ENCODE measurements around the gene LRRC55. TPM values are rescaled to one million over a fixed set of nuclear protein-coding genes. Genes with fewer than 3 reads are reported as not detected.

LRRC55 gene
- total RNA-seq, 1 experiment from 2014 or later = not detected

DNA sequence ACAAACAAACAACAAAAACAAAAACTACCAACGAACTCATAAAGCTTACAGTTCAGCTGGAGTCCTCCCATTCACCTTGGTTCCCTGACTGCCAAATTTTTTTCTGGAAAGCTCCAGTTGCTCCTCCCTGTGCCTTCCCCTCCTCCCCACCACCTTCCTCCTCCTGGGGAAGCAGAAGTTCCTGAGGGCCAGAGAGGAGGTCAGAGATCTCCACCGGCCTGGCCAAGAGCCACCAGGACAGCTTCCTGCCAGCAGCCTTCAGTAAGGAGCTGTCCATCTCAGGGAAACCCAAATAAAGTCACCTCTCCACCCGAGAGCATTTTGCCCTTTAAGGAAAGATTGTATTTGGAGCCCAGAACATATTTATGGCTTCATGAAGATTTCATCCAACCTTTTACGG is 35.3 kb downstream of the LRRC55 start:
- ATAC-seq = no peak
- no peak overlapping the region for H3K27ac ChIP-seq (ENCODE audit: low read length)
- no peaks in the 10 kb centered on the region for H3K4me1 ChIP-seq (ENCODE audit: control insufficient read depth, insufficient read depth, low read length)
- CTCF ChIA-PET = interaction anchor here (0.6 kb wide), 1 partner anchor 243 kb away, joined by 3 read pairs; no protein-coding TSS in a partner anchor
- no peak for DNase-seq (ENCODE audit: low read depth, low spot score)
- no peaks in the 10 kb centered on the region for H3K9me3 ChIP-seq (ENCODE audit: control insufficient read depth, insufficient read depth, low read depth, low read length)
- no peak overlapping the region for H3K4me3 ChIP-seq (ENCODE audit: low read depth in 2 of 2, low read length in 2 of 2)
- intact Hi-C loops (cut with micrococcal nuclease; ENCODE audit: unreplicated experiment) = no loop called here
- H3K27me3 ChIP-seq (ENCODE audit: control insufficient read depth, insufficient read depth, low read length) = no peaks in the 10 kb centered on the region
- POLR2A ChIA-PET = no interaction called here
- BruUV-seq (replicated peaks) = no TSS peak
- no peaks in the 10 kb centered on the region for H3K36me3 ChIP-seq (ENCODE audit: control insufficient read depth, insufficient read depth, low read length)
- no peak for TF ChIP-seq CTCF (IDR thresholded peaks at IDR 0.05)
- TF ChIP-seq TCF7L2 (IDR thresholded peaks at IDR 0.05; ENCODE audit: low read depth, low read length) = no peak
- no peak for TF ChIP-seq POLR2AphosphoS5 (IDR thresholded peaks at IDR 0.05; ENCODE audit: low read depth, low read length)
- no peak for TF ChIP-seq SIN3A (IDR thresholded peaks at IDR 0.05; ENCODE audit: borderline replicate concordance, insufficient read depth, low read depth, low read length)
- TF ChIP-seq, protein P1, sequence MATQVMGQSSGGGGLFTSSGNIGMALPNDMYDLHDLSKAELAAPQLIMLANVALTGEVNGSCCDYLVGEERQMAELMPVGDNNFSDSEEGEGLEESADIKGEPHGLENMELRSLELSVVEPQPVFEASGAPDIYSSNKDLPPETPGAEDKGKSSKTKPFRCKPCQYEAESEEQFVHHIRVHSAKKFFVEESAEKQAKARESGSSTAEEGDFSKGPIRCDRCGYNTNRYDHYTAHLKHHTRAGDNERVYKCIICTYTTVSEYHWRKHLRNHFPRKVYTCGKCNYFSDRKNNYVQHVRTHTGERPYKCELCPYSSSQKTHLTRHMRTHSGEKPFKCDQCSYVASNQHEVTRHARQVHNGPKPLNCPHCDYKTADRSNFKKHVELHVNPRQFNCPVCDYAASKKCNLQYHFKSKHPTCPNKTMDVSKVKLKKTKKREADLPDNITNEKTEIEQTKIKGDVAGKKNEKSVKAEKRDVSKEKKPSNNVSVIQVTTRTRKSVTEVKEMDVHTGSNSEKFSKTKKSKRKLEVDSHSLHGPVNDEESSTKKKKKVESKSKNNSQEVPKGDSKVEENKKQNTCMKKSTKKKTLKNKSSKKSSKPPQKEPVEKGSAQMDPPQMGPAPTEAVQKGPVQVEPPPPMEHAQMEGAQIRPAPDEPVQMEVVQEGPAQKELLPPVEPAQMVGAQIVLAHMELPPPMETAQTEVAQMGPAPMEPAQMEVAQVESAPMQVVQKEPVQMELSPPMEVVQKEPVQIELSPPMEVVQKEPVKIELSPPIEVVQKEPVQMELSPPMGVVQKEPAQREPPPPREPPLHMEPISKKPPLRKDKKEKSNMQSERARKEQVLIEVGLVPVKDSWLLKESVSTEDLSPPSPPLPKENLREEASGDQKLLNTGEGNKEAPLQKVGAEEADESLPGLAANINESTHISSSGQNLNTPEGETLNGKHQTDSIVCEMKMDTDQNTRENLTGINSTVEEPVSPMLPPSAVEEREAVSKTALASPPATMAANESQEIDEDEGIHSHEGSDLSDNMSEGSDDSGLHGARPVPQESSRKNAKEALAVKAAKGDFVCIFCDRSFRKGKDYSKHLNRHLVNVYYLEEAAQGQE (IDR thresholded peaks at IDR 0.05; ENCODE audit: insufficient read depth in 1 of 2, low read depth in 2 of 2, low read length in 1 of 2) = no peak
- in situ Hi-C loops (cut with HindIII; ENCODE audit: low pct_unique_long_range_greater_than_20kb, low sequenced_read_pairs) = no loop called here

GRCh38 chr11:57219021-57219627 is 37.4 kb downstream of the LRRC55 start:
- in situ Hi-C loops (cut with HindIII; ENCODE audit: low pct_unique_long_range_greater_than_20kb, low sequenced_read_pairs) = no loop called here

GRCh38 chr11:57222239-57222638 is 40.5 kb downstream of the LRRC55 start:
- Histone ChIP-seq H3K4me1 (ENCODE audit: control insufficient read depth, insufficient read depth, low read length) (no peaks in the 10 kb centered on the region), H3K9me3 (ENCODE audit: control insufficient read depth, insufficient read depth, low read depth, low read length) (no peaks in the 10 kb centered on the region), H3K27me3 (ENCODE audit: control insufficient read depth, insufficient read depth, low read length) (peaks cover 2% of the 10 kb centered on the region; the same call in 1 of the 2 replicates), H3K36me3 (ENCODE audit: control insufficient read depth, insufficient read depth, low read length) (no peaks in the 10 kb centered on the region), H3K27ac (ENCODE audit: low read length) (no peak overlapping the region), H3K4me3 (ENCODE audit: low read depth in 2 of 2, low read length in 2 of 2) (no peak overlapping the region)
- ChIA-PET CTCF (no interaction called here), POLR2A (no interaction called here)
- in situ Hi-C loops (cut with HindIII; ENCODE audit: low pct_unique_long_range_greater_than_20kb, low sequenced_read_pairs) = no loop called here
- ATAC-seq = no peak
- no TSS peak for BruUV-seq (replicated peaks)
- intact Hi-C loops (cut with micrococcal nuclease; ENCODE audit: unreplicated experiment) = no loop called here
- no peak for DNase-seq (ENCODE audit: low read depth, low spot score)
- TF ChIP-seq TCF7L2 (IDR thresholded peaks at IDR 0.05; ENCODE audit: low read depth, low read length) (no peak), SIN3A (IDR thresholded peaks at IDR 0.05; ENCODE audit: borderline replicate concordance, insufficient read depth, low read depth, low read length) (no peak)

More at GRCh38 chr11:57219021-57219627, 37.4 kb downstream of the LRRC55 start:
- ATAC-seq (no peak), DNase-seq (ENCODE audit: low read depth, low spot score) (no peak)
- CTCF ChIA-PET = no interaction called here
- POLR2A ChIA-PET = no interaction called here
- Histone ChIP-seq H3K9me3 (ENCODE audit: control insufficient read depth, insufficient read depth, low read depth, low read length) (no peaks in the 10 kb centered on the region), H3K4me1 (ENCODE audit: control insufficient read depth, insufficient read depth, low read length) (no peaks in the 10 kb centered on the region), H3K27ac (ENCODE audit: low read length) (no peak overlapping the region), H3K27me3 (ENCODE audit: control insufficient read depth, insufficient read depth, low read length) (no peaks in the 10 kb centered on the region), H3K36me3 (ENCODE audit: control insufficient read depth, insufficient read depth, low read length) (no peaks in the 10 kb centered on the region), H3K4me3 (ENCODE audit: low read depth in 2 of 2, low read length in 2 of 2) (no peak overlapping the region)
- BruUV-seq (replicated peaks) = no TSS peak
- intact Hi-C loops (cut with micrococcal nuclease; ENCODE audit: unreplicated experiment) = no loop called here
- TF ChIP-seq SIN3A (IDR thresholded peaks at IDR 0.05; ENCODE audit: borderline replicate concordance, insufficient read depth, low read depth, low read length) = no peak
